ENCODE results near the gene ASXL2.

ASXL2 gene

DNA sequence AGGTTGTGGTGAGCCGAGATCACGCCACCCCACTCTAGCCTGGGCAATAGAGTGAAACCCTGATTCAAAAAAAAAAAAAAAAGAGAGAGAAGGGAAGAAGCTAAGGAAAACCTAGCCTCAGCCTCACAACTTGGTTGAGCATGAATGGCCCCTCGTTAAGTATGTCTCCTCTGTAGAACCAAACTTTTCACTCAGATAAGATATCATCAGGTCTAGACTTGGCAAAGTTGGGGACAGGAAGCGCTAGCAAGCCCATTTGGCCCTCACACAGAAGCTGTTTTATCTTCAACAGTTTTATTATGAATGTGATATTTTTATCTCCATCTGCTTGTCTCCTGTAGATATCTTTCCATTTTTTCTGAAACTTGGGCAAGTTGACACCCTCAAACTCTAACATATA is 3.5 kb upstream of the ASXL2 start:
- no peak overlapping the region for H3K4me2 ChIP-seq (ENCODE audit: low read depth, low read length)
- peaks cover 9% of the 10 kb centered on the region for H3K4me1 ChIP-seq (ENCODE audit: low read length)
- no peaks in the 10 kb centered on the region for H3K9me3 ChIP-seq (replicated peaks; ENCODE audit: insufficient read depth, low read length)
- TF ChIP-seq, protein P1, sequence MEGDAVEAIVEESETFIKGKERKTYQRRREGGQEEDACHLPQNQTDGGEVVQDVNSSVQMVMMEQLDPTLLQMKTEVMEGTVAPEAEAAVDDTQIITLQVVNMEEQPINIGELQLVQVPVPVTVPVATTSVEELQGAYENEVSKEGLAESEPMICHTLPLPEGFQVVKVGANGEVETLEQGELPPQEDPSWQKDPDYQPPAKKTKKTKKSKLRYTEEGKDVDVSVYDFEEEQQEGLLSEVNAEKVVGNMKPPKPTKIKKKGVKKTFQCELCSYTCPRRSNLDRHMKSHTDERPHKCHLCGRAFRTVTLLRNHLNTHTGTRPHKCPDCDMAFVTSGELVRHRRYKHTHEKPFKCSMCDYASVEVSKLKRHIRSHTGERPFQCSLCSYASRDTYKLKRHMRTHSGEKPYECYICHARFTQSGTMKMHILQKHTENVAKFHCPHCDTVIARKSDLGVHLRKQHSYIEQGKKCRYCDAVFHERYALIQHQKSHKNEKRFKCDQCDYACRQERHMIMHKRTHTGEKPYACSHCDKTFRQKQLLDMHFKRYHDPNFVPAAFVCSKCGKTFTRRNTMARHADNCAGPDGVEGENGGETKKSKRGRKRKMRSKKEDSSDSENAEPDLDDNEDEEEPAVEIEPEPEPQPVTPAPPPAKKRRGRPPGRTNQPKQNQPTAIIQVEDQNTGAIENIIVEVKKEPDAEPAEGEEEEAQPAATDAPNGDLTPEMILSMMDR (IDR thresholded peaks at IDR 0.05; ENCODE audit: low read length) = no peak
- TF ChIP-seq EZH2 (optimal IDR thresholded peaks at IDR 0.05; ENCODE audit: low read depth, low read length) = no peak
- TF ChIP-seq EZH2phosphoT487 (IDR thresholded peaks at IDR 0.05; ENCODE audit: low read length) = no peak
- H3K4me3 ChIP-seq (ENCODE audit: low read length) = no peak overlapping the region
- H3K79me2 ChIP-seq (ENCODE audit: low read length) = peaks cover 14% of the 10 kb centered on the region
- no peaks in the 10 kb centered on the region; the same call in 1 of the 2 replicates for H4K20me1 ChIP-seq (ENCODE audit: insufficient read depth, low read length)
- no peaks in the 10 kb centered on the region for H3K27me3 ChIP-seq (replicated peaks; ENCODE audit: insufficient read depth, low read length)
- H3K36me3 ChIP-seq (replicated peaks; ENCODE audit: insufficient read depth, low read length) = no peaks in the 10 kb centered on the region
- peaks cover 16% of the 10 kb centered on the region for H3F3A ChIP-seq (ENCODE audit: insufficient read depth, low read length)
- H2AFZ ChIP-seq (ENCODE audit: low read length) = no peak overlapping the region
- no peaks in the 10 kb centered on the region for H3K9me2 ChIP-seq (replicated peaks; ENCODE audit: insufficient read depth, low read length)
- H3K27ac ChIP-seq (ENCODE audit: low read length) = no peak overlapping the region
- DNase-seq = no peak
- no peak overlapping the region for H3K9ac ChIP-seq (ENCODE audit: low read length)

DNA sequence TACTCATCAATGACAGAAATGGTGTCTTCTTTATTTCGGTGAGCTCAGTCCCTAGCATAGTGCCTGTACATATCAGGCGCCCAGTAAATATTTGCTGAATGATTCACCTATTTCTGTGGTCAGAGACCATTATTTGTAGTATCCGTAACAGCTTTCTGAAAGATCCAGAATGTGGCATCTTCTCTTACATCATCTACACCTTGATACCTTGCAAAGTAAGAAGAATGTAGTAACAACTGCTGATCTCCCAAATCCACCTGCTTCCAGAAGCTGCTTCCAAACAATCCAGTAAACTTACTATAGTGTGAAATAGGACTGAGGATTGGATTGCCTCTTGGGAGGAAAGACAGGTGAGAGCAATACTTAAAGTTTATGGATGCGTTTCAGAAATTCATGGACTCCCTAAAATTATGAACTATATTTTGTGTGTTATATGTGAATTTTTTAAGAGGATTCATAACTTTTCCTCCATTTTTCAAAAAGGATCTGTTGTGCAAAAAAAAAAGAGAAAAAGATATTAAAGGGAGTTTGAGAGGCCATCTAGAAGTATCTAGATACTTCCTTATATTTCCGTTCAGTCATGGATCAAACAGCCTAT is 945 bp upstream of the ASXL2 start:
- H3K4me3 ChIP-seq (ENCODE audit: low read length) = peak overlapping the region; percentile 95
- peak overlapping the region; percentile 45; the same call in 1 of the 2 replicates for H3K27ac ChIP-seq (ENCODE audit: low read length)
- no peaks in the 10 kb centered on the region for H3K9me2 ChIP-seq (replicated peaks; ENCODE audit: insufficient read depth, low read length)
- peak overlapping the region; percentile 43; the same call in 1 of the 2 replicates for H3K9ac ChIP-seq (ENCODE audit: low read length)
- H3K79me2 ChIP-seq (ENCODE audit: low read length) = peaks cover 40% of the 10 kb centered on the region
- peaks cover 4% of the 10 kb centered on the region; the same call in 1 of the 2 replicates for H4K20me1 ChIP-seq (ENCODE audit: insufficient read depth, low read length)
- DNase-seq = no peak
- H3K27me3 ChIP-seq (replicated peaks; ENCODE audit: insufficient read depth, low read length) = no peaks in the 10 kb centered on the region
- TF ChIP-seq EZH2phosphoT487 (IDR thresholded peaks at IDR 0.05; ENCODE audit: low read length) (no peak), EZH2 (optimal IDR thresholded peaks at IDR 0.05; ENCODE audit: low read depth, low read length) (no peak)
- TF ChIP-seq, protein P1 (IDR thresholded peaks at IDR 0.05; ENCODE audit: low read length) = no peak
- no peaks in the 10 kb centered on the region for H3K9me3 ChIP-seq (replicated peaks; ENCODE audit: insufficient read depth, low read length)
- peak overlapping the region; percentile 78 for H3K4me2 ChIP-seq (ENCODE audit: low read depth, low read length)
- no peaks in the 10 kb centered on the region for H3K36me3 ChIP-seq (replicated peaks; ENCODE audit: insufficient read depth, low read length)
- peak overlapping the region; percentile 94 for H2AFZ ChIP-seq (ENCODE audit: low read length)
- peaks cover 16% of the 10 kb centered on the region for H3F3A ChIP-seq (ENCODE audit: insufficient read depth, low read length)
- peaks cover 13% of the 10 kb centered on the region for H3K4me1 ChIP-seq (ENCODE audit: low read length)

DNA sequence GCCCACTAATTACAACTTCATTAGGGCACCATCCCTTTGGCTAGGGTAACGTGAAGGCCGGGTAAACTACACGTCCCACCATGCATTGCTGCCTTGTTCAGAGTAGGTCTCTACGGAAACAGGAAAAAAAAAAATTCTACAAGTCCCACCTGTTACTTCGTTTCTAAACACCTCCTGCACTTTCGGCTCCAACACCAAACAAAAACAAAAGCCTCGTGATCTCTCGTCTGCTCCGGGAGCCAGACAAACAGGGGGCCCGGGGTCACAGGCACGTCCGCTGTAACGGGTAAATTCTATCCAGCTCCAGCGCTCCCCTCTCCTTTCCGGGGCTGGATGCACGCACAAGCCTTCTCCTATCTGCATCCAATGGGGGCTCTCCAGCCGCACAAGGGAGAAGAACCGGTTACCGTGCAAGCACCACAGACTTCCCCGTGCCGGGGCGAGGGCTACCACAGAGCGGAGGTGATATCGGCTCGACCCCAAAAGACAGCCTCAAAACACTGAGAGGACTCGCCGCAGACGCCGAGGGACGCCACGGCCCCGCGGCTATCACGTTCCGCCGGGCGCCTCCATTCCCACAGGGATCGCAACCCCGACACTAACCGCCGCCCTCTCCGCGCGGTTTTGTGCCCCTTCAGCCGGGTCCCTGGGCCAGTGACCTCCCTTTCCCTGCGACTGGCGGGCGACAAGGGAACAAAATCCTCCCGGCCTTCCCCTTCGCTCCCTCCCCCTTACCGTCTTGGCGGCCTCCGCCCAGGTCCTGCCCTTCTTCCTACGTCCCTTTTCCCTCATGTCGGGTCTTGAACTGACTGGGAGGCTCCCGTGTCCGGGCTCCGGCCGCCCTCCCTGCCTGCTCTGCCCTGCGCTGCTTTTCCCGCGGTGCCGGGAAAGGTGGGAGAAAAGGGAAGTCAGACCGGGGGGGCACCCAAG is 591 bp downstream of the ASXL2 start:
- Histone ChIP-seq H3K36me3 (replicated peaks; ENCODE audit: insufficient read depth, low read length) (no peaks in the 10 kb centered on the region), H3K4me1 (ENCODE audit: low read length) (peaks cover 13% of the 10 kb centered on the region), H3K9me3 (replicated peaks; ENCODE audit: insufficient read depth, low read length) (no peaks in the 10 kb centered on the region), H3F3A (ENCODE audit: insufficient read depth, low read length) (peaks cover 16% of the 10 kb centered on the region), H3K4me3 (ENCODE audit: low read length) (peak overlapping the region; percentile 95), H3K9ac (ENCODE audit: low read length) (peak overlapping the region; percentile 98), H3K4me2 (ENCODE audit: low read depth, low read length) (peak overlapping the region; percentile 63), H3K9me2 (replicated peaks; ENCODE audit: insufficient read depth, low read length) (no peaks in the 10 kb centered on the region), H3K27ac (ENCODE audit: low read length) (peak overlapping the region; percentile 91), H2AFZ (ENCODE audit: low read length) (peak overlapping the region; percentile 91), H4K20me1 (ENCODE audit: insufficient read depth, low read length) (peaks cover 4% of the 10 kb centered on the region; the same call in 1 of the 2 replicates), H3K79me2 (ENCODE audit: low read length) (peaks cover 55% of the 10 kb centered on the region), H3K27me3 (replicated peaks; ENCODE audit: insufficient read depth, low read length) (no peaks in the 10 kb centered on the region)
- DNase-seq = peak; percentile 87
- TF ChIP-seq EZH2 (optimal IDR thresholded peaks at IDR 0.05; ENCODE audit: low read depth, low read length) = no peak
- TF ChIP-seq, protein P1 (IDR thresholded peaks at IDR 0.05; ENCODE audit: low read length) = no peak
- no peak for TF ChIP-seq EZH2phosphoT487 (IDR thresholded peaks at IDR 0.05; ENCODE audit: low read length)
